BJ (cell line): ENCODE data around the gene GPR37L1. TPM values are rescaled to one million over a fixed set of nuclear protein-coding genes. Genes with fewer than 3 reads are reported as not detected.
"Not testable (repeated sequence)": the region's sequence is repeated elsewhere in the genome, so short reads cannot be mapped to it uniquely, and the experiment has no call there.

Experiments
- CTCF ChIA-PET: fragments of 350-600 bp; formaldehyde crosslinking; extraction: SDS; loops from one replicate; lab custom pipeline; 2021; ENCODE audit warnings: antibody characterized with exemption, inconsistent platforms; lab: Yijun Ruan, JAX
- POLR2A ChIA-PET: fragments of 300-600 bp; sonication (Branson Sonifier 250); formaldehyde crosslinking; extraction: SDS; loops from one replicate; lab custom pipeline; 2021; ENCODE audit warnings: antibody characterized with exemption; lab: Charles Lee
- DNase-seq: peaks from one replicate; pipeline ENCODE4 v3.0.0-alpha.2; 2011; ENCODE audit warnings: low read depth
- H3K27me3 ChIP-seq: 2 replicates; pipeline ENCODE4 v1.6.0; 2011; ENCODE audit warnings: low read length; ENCODE audit not compliant: control insufficient read depth, insufficient read depth
- H3K36me3 ChIP-seq: 2 replicates; pipeline ENCODE4 v1.5.1; 2011; ENCODE audit warnings: low read length; ENCODE audit not compliant: control insufficient read depth, insufficient read depth
- H3K4me3 ChIP-seq: 2 replicates; pipeline ENCODE4 v1.5.1; 2011; ENCODE audit warnings: low read depth, mild to moderate bottlenecking, control low read depth, low read length
- CTCF ChIP-seq: IDR thresholded peaks from 2 replicates; pipeline ENCODE4 v1.5.1; 2011; ENCODE audit warnings: low read depth, mild to moderate bottlenecking, control low read depth, inconsistent platforms, low read length, moderate library complexity; ENCODE audit not compliant: insufficient read depth
- polyA plus RNA-seq: library from polyadenylated mRNA; depleted of rRNA; stranded (reverse); fragments of >200 nt; gene quantifications from 2 replicates; pipeline ENCODE4 v1.2.3, GENCODE V29; 2011

The GPR37L1 gene
- polyA plus RNA-seq, 1 experiment = not detected

GRCh38 chr1:202107801-202108731, 14.7 kb upstream of the GPR37L1 start:
- no peaks in the 10 kb centered on the region for H3K36me3 ChIP-seq
- ChIA-PET POLR2A (interaction anchor here (1.0 kb wide), 1 partner anchor 162 kb away, joined by 3 read pairs; the partner anchor contains the start of gene LMOD1), CTCF (interaction anchor here (1.0 to 4.3 kb wide), 5 partner anchors 10 to 102 kb away, joined by 3 to 36 read pairs (median 4); partner anchors contain the start of genes ELF3 and GPR37L1)
- no peak overlapping the region for H3K4me3 ChIP-seq
- no peak for TF ChIP-seq CTCF
- H3K27me3 ChIP-seq = no peaks in the 10 kb centered on the region
- no peak for DNase-seq

- Histone ChIP-seq H3K36me3 (no peaks in the 10 kb centered on the region), H3K27me3 (peaks cover 4% of the 10 kb centered on the region), H3K4me3 (no peak overlapping the region)
- no peak for DNase-seq
- CTCF ChIA-PET = interaction anchor here (27.8 kb wide), 1 partner anchor 103 kb away, joined by 642 read pairs; the partner anchor contains the start of gene ELF3
- POLR2A ChIA-PET = no interaction called here
- TF ChIP-seq CTCF = no peak
Measured at GRCh38 chr1:202110977-202111376, 11.7 kb upstream of the GPR37L1 start.

- H3K36me3 ChIP-seq, POLR2A ChIA-PET, H3K27me3 ChIP-seq, H3K4me3 ChIP-seq, DNase-seq: not testable (repeated sequence)
- CTCF ChIA-PET = interaction anchor here (0.7 to 27.8 kb wide), 4 partner anchors 10 to 104 kb away, joined by 3 to 642 read pairs (median 10); partner anchors contain the start of genes ELF3 and GPR37L1
Measured at GRCh38 chr1:202111589-202111988, 11.1 kb upstream of the GPR37L1 start.

- no peak for DNase-seq
- H3K4me3 ChIP-seq = no peak overlapping the region
- no peak for TF ChIP-seq CTCF
- ChIA-PET POLR2A (no interaction called here), CTCF (interaction anchor here (0.6 to 27.8 kb wide), 7 partner anchors 10 to 292 kb away, joined by 3 to 642 read pairs (median 4); partner anchors contain the start of genes ELF3 and GPR37L1)
- no peaks in the 10 kb centered on the region for H3K36me3 ChIP-seq
- peaks cover 4% of the 10 kb centered on the region for H3K27me3 ChIP-seq
Measured at GRCh38 chr1:202112859-202113689, 9.6 kb upstream of the GPR37L1 start.

GRCh38 chr1:202113690-202114300, 8.9 kb upstream of the GPR37L1 start:
- ChIA-PET POLR2A (no interaction called here), CTCF (interaction anchor here (1.0 to 27.8 kb wide), 4 partner anchors 9 to 106 kb away, joined by 3 to 642 read pairs (median 10); partner anchors contain the start of genes ELF3 and GPR37L1)
- DNase-seq = no peak
- Histone ChIP-seq H3K27me3 (peaks cover 4% of the 10 kb centered on the region), H3K36me3 (no peaks in the 10 kb centered on the region), H3K4me3 (no peak overlapping the region)
- no peak for TF ChIP-seq CTCF
